ENCODE results near the gene SMPD2. TPM values are rescaled to one million over a fixed set of nuclear protein-coding genes. Genes with fewer than 3 reads are reported as not detected.

The SMPD2 gene
- total RNA-seq, 6 donors from 2014 or later, result 9.4 to 25.2 (median 15.4) TPM

DNA sequence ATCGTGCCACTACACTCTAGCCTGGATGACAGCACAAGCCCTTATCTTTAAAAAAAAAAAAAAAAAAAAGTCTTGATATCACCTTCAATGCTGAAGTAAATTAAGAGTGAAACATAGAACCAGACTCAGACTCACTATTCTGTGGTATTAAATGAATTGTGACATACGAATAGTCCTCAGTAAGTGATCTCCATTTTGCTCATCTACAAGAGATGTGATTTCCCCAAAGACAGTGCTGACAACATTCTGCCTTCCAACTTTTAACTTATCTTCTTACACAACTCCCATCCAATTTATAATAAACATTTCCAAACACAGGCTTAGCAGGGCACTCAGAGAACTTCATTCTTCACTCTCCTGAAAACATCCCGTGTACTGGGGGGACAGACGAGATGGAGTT, 34.5 kb downstream of the SMPD2 start:
- Histone ChIP-seq H3K4me3 (no peak overlapping the region), H3K27ac (no peak overlapping the region), H3K9me3 (no peaks in the 10 kb centered on the region), H3K4me1 (peaks cover 20 to 37% (median 24%) of the 10 kb centered on the region in 4 donors), H3K36me3 (peaks cover 6 to 77% (median 59%) of the 10 kb centered on the region in 4 donors), H3K27me3 (no peaks in the 10 kb centered on the region)
- TF ChIP-seq, protein P1, sequence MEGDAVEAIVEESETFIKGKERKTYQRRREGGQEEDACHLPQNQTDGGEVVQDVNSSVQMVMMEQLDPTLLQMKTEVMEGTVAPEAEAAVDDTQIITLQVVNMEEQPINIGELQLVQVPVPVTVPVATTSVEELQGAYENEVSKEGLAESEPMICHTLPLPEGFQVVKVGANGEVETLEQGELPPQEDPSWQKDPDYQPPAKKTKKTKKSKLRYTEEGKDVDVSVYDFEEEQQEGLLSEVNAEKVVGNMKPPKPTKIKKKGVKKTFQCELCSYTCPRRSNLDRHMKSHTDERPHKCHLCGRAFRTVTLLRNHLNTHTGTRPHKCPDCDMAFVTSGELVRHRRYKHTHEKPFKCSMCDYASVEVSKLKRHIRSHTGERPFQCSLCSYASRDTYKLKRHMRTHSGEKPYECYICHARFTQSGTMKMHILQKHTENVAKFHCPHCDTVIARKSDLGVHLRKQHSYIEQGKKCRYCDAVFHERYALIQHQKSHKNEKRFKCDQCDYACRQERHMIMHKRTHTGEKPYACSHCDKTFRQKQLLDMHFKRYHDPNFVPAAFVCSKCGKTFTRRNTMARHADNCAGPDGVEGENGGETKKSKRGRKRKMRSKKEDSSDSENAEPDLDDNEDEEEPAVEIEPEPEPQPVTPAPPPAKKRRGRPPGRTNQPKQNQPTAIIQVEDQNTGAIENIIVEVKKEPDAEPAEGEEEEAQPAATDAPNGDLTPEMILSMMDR (IDR thresholded peaks at IDR 0.05), result no peak
- TF ChIP-seq EP300 (IDR thresholded peaks at IDR 0.05), result no peak
- no peak for TF ChIP-seq POLR2AphosphoS5 (IDR thresholded peaks at IDR 0.05)
- no peak for TF ChIP-seq POLR2A (IDR thresholded peaks at IDR 0.05)
- 86 to 89% methylated on average over 4 of the region's 4 CpGs for WGBS, 2 donors
- DNase-seq, result no peak
- no peak for ATAC-seq (ENCODE audit: low FRiP score in 2 of 2)

DNA sequence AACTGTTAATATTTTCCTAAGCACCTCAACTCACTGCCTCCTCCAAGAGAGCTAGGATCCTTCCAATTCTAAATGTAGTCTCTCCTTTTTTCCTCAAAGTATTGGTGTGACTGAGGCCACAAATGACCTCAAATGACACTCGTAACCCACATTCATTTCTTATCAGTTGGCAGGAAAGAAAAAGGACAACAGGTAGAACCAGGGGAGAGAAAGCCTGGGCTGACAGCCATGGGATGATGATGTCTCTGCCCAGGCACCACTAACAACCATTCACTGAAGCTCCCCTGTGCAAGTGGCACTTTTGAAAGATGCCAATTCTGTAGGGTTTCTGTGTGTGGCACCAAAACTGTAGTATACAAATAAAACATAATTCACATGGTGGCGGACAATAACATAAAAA, 35.1 kb downstream of the SMPD2 start:
- H3K4me3 ChIP-seq, result no peak overlapping the region
- no peaks in the 10 kb centered on the region for H3K9me3 ChIP-seq
- TF ChIP-seq POLR2AphosphoS5 (IDR thresholded peaks at IDR 0.05) (no peak), EP300 (IDR thresholded peaks at IDR 0.05) (no peak), POLR2A (IDR thresholded peaks at IDR 0.05) (no peak)
- TF ChIP-seq, protein P1 (IDR thresholded peaks at IDR 0.05), result no peak
- H3K27ac ChIP-seq, result no peak overlapping the region
- peaks cover 27 to 44% (median 31%) of the 10 kb centered on the region in 4 donors for H3K4me1 ChIP-seq
- ATAC-seq (ENCODE audit: low FRiP score in 2 of 2) (no peak), DNase-seq (no peak)
- WGBS, 2 donors, result 79 to 82% methylated on average over 2 of the region's 2 CpGs
- H3K36me3 ChIP-seq, result peaks cover 6 to 74% (median 54%) of the 10 kb centered on the region in 4 donors
- no peaks in the 10 kb centered on the region for H3K27me3 ChIP-seq

DNA sequence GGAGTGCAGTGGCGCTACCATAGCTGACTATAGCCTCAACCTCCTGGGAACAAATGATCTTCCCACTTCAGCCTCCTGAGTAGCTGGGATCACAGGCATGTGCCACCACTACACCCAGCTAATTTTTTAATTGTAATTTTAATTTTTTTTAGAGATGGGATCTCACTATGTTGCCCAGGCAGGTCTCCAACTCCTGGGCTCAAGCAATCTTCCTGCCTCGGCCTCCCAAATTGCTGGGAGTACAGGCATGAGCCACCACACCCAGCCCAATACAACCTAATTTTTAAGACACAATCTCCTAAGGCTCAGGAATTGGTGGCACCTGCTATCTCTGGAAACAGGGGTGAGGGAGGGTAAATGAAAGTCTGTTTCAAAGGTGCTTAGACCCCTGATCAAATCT, 36.7 kb downstream of the SMPD2 start:
- 91 to 98% methylated on average over 2 of the region's 2 CpGs for WGBS, 2 donors
- no peaks in the 10 kb centered on the region for H3K27me3 ChIP-seq
- TF ChIP-seq POLR2A (IDR thresholded peaks at IDR 0.05), result no peak
- TF ChIP-seq, protein P1 (IDR thresholded peaks at IDR 0.05), result no peak
- TF ChIP-seq POLR2AphosphoS5 (IDR thresholded peaks at IDR 0.05), result no peak
- no peak for TF ChIP-seq EP300 (IDR thresholded peaks at IDR 0.05)
- H3K4me1 ChIP-seq, result peaks cover 42 to 58% (median 46%) of the 10 kb centered on the region in 4 donors
- DNase-seq, result no peak
- no peak overlapping the region for H3K27ac ChIP-seq
- peaks cover 6 to 68% (median 40%) of the 10 kb centered on the region in 4 donors for H3K36me3 ChIP-seq
- no peaks in the 10 kb centered on the region for H3K9me3 ChIP-seq
- ATAC-seq (ENCODE audit: low FRiP score in 2 of 2), result no peak
- H3K4me3 ChIP-seq, result no peak overlapping the region

DNA sequence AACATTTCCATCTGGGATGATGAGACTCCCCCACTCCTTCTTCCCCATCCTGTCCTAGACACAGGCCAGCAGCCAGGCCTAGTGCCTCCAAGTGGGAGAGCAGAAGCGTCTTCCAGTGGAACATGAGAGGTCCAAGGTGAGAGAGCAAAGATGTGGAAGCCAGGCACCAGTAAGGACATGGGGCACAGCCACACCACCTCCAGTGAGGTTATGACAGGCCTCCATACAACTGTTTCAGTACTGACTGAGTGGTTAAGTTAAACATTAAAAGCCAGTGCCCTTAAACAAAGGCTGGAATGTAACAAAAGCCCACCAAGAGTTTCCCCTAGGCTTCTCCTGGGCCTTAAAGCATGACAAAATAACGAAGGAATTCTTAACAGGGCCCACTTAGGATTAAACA, 37.2 kb downstream of the SMPD2 start:
- DNase-seq (no peak), ATAC-seq (ENCODE audit: low FRiP score in 2 of 2) (no peak)
- Histone ChIP-seq H3K27ac (no peak overlapping the region), H3K36me3 (peaks cover 6 to 62% (median 35%) of the 10 kb centered on the region in 4 donors), H3K27me3 (no peaks in the 10 kb centered on the region), H3K9me3 (no peaks in the 10 kb centered on the region), H3K4me1 (peaks cover 45 to 61% (median 49%) of the 10 kb centered on the region in 4 donors), H3K4me3 (no peak overlapping the region)
- TF ChIP-seq, protein P1 (IDR thresholded peaks at IDR 0.05), result no peak
- TF ChIP-seq POLR2A (IDR thresholded peaks at IDR 0.05) (no peak), POLR2AphosphoS5 (IDR thresholded peaks at IDR 0.05) (no peak), EP300 (IDR thresholded peaks at IDR 0.05) (no peak)
- WGBS, 2 donors, result 70 to 77% methylated on average over 2 of the region's 2 CpGs

DNA sequence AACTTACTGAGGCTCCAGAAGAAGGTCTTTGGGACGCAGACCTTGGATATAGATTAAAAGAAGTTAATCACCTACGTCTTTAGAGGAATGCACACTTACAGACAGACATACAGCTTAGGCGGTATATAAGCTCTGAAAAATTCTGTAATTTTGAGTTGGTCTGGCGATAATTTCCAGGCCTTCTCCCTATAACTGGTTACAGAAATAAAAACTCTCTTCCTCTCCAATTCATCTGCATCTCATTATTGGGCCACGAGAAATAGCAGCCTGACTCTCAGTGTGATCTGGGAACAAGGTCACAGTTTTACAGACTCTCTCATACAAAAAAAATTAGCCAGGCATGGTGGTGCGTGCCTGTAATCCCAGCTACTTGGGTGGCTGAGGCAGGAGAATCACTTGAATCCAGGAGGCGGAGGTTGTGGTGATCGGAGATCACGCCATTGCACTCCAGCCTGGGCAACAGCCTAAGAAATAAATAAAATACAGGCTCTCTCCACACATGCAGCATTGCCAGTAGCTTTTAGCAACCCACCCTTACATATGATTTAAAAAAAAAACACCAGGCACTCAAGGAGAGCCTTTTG, 37.8 kb downstream of the SMPD2 start:
- H3K9me3 ChIP-seq, result no peaks in the 10 kb centered on the region
- 86 to 95% methylated on average over 9 of the region's 9 CpGs for WGBS, 2 donors
- no peak overlapping the region for H3K4me3 ChIP-seq
- H3K4me1 ChIP-seq, result peaks cover 45 to 63% (median 49%) of the 10 kb centered on the region in 4 donors
- TF ChIP-seq, protein P1 (IDR thresholded peaks at IDR 0.05), result no peak
- TF ChIP-seq EP300 (IDR thresholded peaks at IDR 0.05), result no peak
- TF ChIP-seq POLR2A (IDR thresholded peaks at IDR 0.05), result no peak
- TF ChIP-seq POLR2AphosphoS5 (IDR thresholded peaks at IDR 0.05), result no peak
- H3K27ac ChIP-seq, result no peak overlapping the region
- peaks cover 6 to 56% (median 31%) of the 10 kb centered on the region in 4 donors for H3K36me3 ChIP-seq
- DNase-seq, result no peak
- H3K27me3 ChIP-seq, result no peaks in the 10 kb centered on the region
- ATAC-seq (ENCODE audit: low FRiP score in 2 of 2), result no peak

All from upper lobe of left lung (tissue), 6 donors.